NB4 (cell line): ENCODE results near the gene GYS1.

Experiments used
- DNase-seq: peaks from one replicate; pipeline ENCODE4 v3.0.0; 2010; ENCODE audit warnings: low read depth
- H3K4me3 ChIP-seq: one replicate; pipeline ENCODE4 v1.5.1; 2011; ENCODE audit warnings: mild to moderate bottlenecking, low read depth, low read length, moderate library complexity
- CTCF ChIP-seq: IDR thresholded peaks from one replicate; pipeline ENCODE4 v1.5.1; 2012; ENCODE audit warnings: low read depth, low read length
- MYC ChIP-seq: IDR thresholded peaks from 2 replicates; pipeline ENCODE4 v1.6.1; 2011; ENCODE audit warnings: low read depth, low read length
- POLR2A ChIP-seq: IDR thresholded peaks from 2 replicates; pipeline ENCODE4 v1.6.1; 2011; ENCODE audit warnings: mild to moderate bottlenecking; ENCODE audit not compliant: insufficient read length; ENCODE audit errors: extremely low read depth
- TF ChIP-seq, protein P1 (sequence below): IDR thresholded peaks from 2 replicates; pipeline ENCODE4 v1.6.1; 2011; ENCODE audit warnings: low read depth, low read length

The GYS1 gene

GRCh38 chr19:48970139-48970766 lies 22.9 kb downstream of the GYS1 start:
- TF ChIP-seq POLR2A: no peak
- no peak for TF ChIP-seq CTCF
- TF ChIP-seq, protein P1, sequence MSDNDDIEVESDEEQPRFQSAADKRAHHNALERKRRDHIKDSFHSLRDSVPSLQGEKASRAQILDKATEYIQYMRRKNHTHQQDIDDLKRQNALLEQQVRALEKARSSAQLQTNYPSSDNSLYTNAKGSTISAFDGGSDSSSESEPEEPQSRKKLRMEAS: no peak
- TF ChIP-seq MYC: no peak
- DNase-seq: peak; percentile 3
- no peak overlapping the region for H3K4me3 ChIP-seq

DNA sequence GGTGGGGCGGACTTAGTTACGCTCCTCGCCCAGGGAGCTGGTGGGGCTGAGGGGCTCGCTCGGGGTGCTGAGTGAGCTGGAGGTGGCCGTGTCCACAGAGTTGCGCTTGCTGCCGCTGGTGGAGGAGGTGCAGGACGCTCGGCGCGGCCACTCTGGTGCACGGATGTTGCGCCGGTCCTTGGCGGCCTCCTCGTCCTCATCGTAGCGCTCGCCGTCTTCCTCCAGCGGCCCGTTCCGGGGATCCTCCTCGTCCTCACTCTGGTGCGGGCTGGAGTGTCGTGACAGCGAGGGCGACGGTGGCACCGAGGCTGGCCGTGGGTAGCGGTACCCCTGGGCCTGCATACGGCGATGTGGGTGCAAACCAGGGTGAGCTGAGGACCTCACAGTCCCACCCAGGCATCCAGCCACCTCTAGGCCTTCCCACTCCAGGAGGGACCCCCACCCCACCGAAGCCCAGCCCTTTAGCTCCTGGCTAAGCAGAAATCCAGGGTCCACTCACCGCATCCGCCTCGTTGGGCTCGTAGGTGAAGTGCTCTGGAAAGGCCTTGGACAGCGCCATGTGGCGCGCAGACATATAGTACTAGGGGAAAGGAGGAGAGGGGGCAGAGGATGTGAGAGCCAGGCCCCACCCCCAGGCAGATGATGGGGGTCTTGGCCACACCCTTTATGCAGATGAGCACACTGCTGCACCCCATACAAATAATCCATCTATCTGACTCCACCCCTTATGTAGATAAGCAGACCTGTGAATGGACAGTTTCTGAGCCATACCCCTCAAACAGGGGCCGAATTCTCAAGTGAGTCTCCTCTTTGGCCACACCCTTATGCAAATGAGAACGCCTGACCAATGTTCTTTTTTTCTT lies 23.6 kb downstream of the GYS1 start:
- DNase-seq: peak; percentile 72
- no peak for TF ChIP-seq CTCF
- TF ChIP-seq MYC: peak; percentile 62; the same call in 1 of the 2 replicates
- TF ChIP-seq, protein P1: peak; percentile 33; the same call in 1 of the 2 replicates
- no peak for TF ChIP-seq POLR2A
- no peak overlapping the region for H3K4me3 ChIP-seq

- TF ChIP-seq POLR2A (no peak), CTCF (no peak), MYC (no peak)
- TF ChIP-seq, protein P1: no peak
- H3K4me3 ChIP-seq: no peak overlapping the region
- DNase-seq: no peak
These were observed 24.3 kb downstream of the GYS1 start for GRCh38 chr19:48968813-48969218.

GRCh38 chr19:48968179-48968661 lies 24.9 kb downstream of the GYS1 start:
- TF ChIP-seq CTCF (no peak), MYC (no peak), POLR2A (no peak)
- TF ChIP-seq, protein P1: no peak
- H3K4me3 ChIP-seq: no peak overlapping the region
- no peak for DNase-seq

- no peak overlapping the region for H3K4me3 ChIP-seq
- DNase-seq: peak; percentile 55
These were observed 25.5 kb downstream of the GYS1 start for GRCh38 chr19:48967346-48968178.

More at GRCh38 chr19:48967346-48968178, 25.5 kb downstream of the GYS1 start:
- TF ChIP-seq CTCF (no peak), POLR2A (peak; percentile 2)
